PC-3 (cell line): ENCODE results near the gene FAM229A. TPM values are rescaled to one million over a fixed set of nuclear protein-coding genes. Genes with fewer than 3 reads are reported as not detected.

Source experiments
- ATAC-seq: fragments of 200-7000 bp; cut with Tn5 transposase; 2 replicates; pipeline ENCODE4 v1.9.1; 2020; ENCODE audit warnings: mild to moderate bottlenecking, moderate library complexity
- BruUV-seq: library from RNA; stranded (reverse); fragments of 400-500 nt; replicated peaks from 2 replicates; lab custom pipeline; 2021; lab: Mats Ljungman, UMichigan
- CTCF ChIA-PET: fragments of 300-600 bp; sonication (Branson Sonifier 250); formaldehyde crosslinking; loops from one replicate; lab custom pipeline; 2022; ENCODE audit warnings: antibody characterized with exemption; lab: Charles Lee
- POLR2A ChIA-PET: fragments of 300-600 bp; sonication (Branson Sonifier 250); formaldehyde crosslinking; loops from one replicate; lab custom pipeline; 2022; ENCODE audit warnings: antibody characterized with exemption; ENCODE audit not compliant: unreplicated experiment; lab: Charles Lee
- DNase-seq: peaks from one replicate; pipeline ENCODE4 v3.0.0-alpha.2; 2015
- H2AFZ ChIP-seq: fragments of 300-600 bp; sonication (generic); 2 replicates; pipeline ENCODE4 v1.6.0; 2016; ENCODE audit warnings: antibody characterized with exemption, low read length
- H3F3A ChIP-seq: fragments of 300-600 bp; sonication (generic); one replicate; pipeline ENCODE4 v1.6.0; 2017; ENCODE audit warnings: antibody characterized with exemption, low read length, control low read depth, mild to moderate bottlenecking; ENCODE audit not compliant: unreplicated experiment
- H3K27ac ChIP-seq: fragments of 300-600 bp; sonication (generic); 2 replicates; pipeline ENCODE4 v1.5.1; 2016; ENCODE audit warnings: mild to moderate bottlenecking, low read length
- H3K27me3 ChIP-seq: fragments of 300-600 bp; sonication (generic); 2 replicates; pipeline ENCODE4 v1.6.1; 2016; ENCODE audit warnings: low read length, mixed read lengths
- H3K36me3 ChIP-seq: fragments of 300-600 bp; sonication (generic); 2 replicates; pipeline ENCODE4 v1.6.1; 2016; ENCODE audit warnings: low read depth, mixed run types, low read length, mixed read lengths
- H3K4me1 ChIP-seq: fragments of 300-600 bp; sonication (generic); 2 replicates; pipeline ENCODE4 v1.5.1; 2016; ENCODE audit warnings: low read length; ENCODE audit not compliant: insufficient read depth
- H3K4me2 ChIP-seq: fragments of 300-600 bp; sonication (generic); 2 replicates; pipeline ENCODE4 v1.6.0; 2016; ENCODE audit warnings: low read length
- H3K4me3 ChIP-seq: fragments of 300-600 bp; sonication (generic); 2 replicates; pipeline ENCODE4 v1.5.1; 2016; ENCODE audit warnings: mild to moderate bottlenecking, low read length, mixed read lengths
- H3K79me2 ChIP-seq: fragments of 300-600 bp; sonication (generic); 2 replicates; pipeline ENCODE4 v1.6.1; 2017; ENCODE audit warnings: low read length, mixed read lengths
- H3K9ac ChIP-seq: fragments of 300-600 bp; sonication (generic); 2 replicates; pipeline ENCODE4 v1.6.0; 2016; ENCODE audit warnings: mild to moderate bottlenecking, low read length
- H3K9me2 ChIP-seq: fragments of 300-600 bp; sonication (generic); replicated peaks from 2 replicates; pipeline ENCODE4 v1.6.1; 2016; ENCODE audit warnings: mixed run types, low read length, mixed read lengths
- H3K9me3 ChIP-seq: fragments of 300-600 bp; sonication (generic); 2 replicates; pipeline ENCODE4 v1.6.1; 2016; ENCODE audit warnings: low read length, mixed read lengths
- H4K20me1 ChIP-seq: fragments of 300-600 bp; sonication (generic); 2 replicates; pipeline ENCODE4 v1.6.1; 2016; ENCODE audit warnings: low read length, mixed read lengths
- EZH2 ChIP-seq: fragments of 300-600 bp; sonication (generic); IDR thresholded peaks from one replicate; pipeline ENCODE4 v1.6.1; 2017; ENCODE audit warnings: antibody characterized with exemption, mild to moderate bottlenecking, low read length; ENCODE audit not compliant: unreplicated experiment
- EZH2phosphoT487 ChIP-seq: fragments of 300-600 bp; sonication (generic); IDR thresholded peaks from 2 replicates; pipeline ENCODE4 v1.6.1; 2018; ENCODE audit warnings: mild to moderate bottlenecking, antibody characterized with exemption, low read length, borderline replicate concordance
- intact Hi-C: fragments of 100-400 bp; cut with micrococcal nuclease; formaldehyde crosslinking; loops from 2 replicates; pipeline ENCODE4 v1.9.0; 2023
- total RNA-seq: library from RNA; depleted of rRNA; stranded (reverse); fragments of >200 nt; gene quantifications from 2 replicates; pipeline ENCODE4 v1.2.3, GENCODE V29; 2014
- TF ChIP-seq, protein P1 (sequence below): fragments of 300-600 bp; sonication (generic); conservative IDR thresholded peaks from 2 replicates; pipeline ENCODE4 v1.5.1; 2017; ENCODE audit warnings: antibody characterized with exemption, low read depth, mild to moderate bottlenecking, low read length

FAM229A gene
- total RNA-seq, 1 experiment from 2014 or later, result 3.0 TPM

- DNase-seq (peak; percentile 63), ATAC-seq (peak; percentile 55)
- TF ChIP-seq, protein P1, sequence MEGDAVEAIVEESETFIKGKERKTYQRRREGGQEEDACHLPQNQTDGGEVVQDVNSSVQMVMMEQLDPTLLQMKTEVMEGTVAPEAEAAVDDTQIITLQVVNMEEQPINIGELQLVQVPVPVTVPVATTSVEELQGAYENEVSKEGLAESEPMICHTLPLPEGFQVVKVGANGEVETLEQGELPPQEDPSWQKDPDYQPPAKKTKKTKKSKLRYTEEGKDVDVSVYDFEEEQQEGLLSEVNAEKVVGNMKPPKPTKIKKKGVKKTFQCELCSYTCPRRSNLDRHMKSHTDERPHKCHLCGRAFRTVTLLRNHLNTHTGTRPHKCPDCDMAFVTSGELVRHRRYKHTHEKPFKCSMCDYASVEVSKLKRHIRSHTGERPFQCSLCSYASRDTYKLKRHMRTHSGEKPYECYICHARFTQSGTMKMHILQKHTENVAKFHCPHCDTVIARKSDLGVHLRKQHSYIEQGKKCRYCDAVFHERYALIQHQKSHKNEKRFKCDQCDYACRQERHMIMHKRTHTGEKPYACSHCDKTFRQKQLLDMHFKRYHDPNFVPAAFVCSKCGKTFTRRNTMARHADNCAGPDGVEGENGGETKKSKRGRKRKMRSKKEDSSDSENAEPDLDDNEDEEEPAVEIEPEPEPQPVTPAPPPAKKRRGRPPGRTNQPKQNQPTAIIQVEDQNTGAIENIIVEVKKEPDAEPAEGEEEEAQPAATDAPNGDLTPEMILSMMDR, result no peak
- TF ChIP-seq EZH2phosphoT487 (no peak), EZH2 (no peak)
- intact Hi-C loops, result no loop called here
- Histone ChIP-seq H2AFZ (no peak overlapping the region), H3K27ac (no peak overlapping the region), H3K4me2 (no peak overlapping the region), H3K9me2 (no peaks in the 10 kb centered on the region), H3K27me3 (no peaks in the 10 kb centered on the region), H3K9me3 (no peaks in the 10 kb centered on the region), H3F3A (no peaks in the 10 kb centered on the region), H4K20me1 (no peaks in the 10 kb centered on the region), H3K79me2 (no peaks in the 10 kb centered on the region), H3K9ac (no peak overlapping the region), H3K4me1 (no peaks in the 10 kb centered on the region; the same call in 1 of the 2 replicates), H3K36me3 (no peaks in the 10 kb centered on the region), H3K4me3 (no peak overlapping the region)
- BruUV-seq, result no TSS peak
- ChIA-PET CTCF (no interaction called here), POLR2A (no interaction called here)
Observed at GRCh38 chr1:32406629-32407111, 44.4 kb upstream of the FAM229A start.

- Histone ChIP-seq H3K79me2 (no peaks in the 10 kb centered on the region), H3K4me2 (no peak overlapping the region), H3K27me3 (no peaks in the 10 kb centered on the region), H4K20me1 (no peaks in the 10 kb centered on the region), H3K27ac (no peak overlapping the region), H3F3A (no peaks in the 10 kb centered on the region), H3K36me3 (no peaks in the 10 kb centered on the region), H3K9ac (no peak overlapping the region), H3K9me2 (no peaks in the 10 kb centered on the region), H3K4me3 (no peak overlapping the region), H3K4me1 (peaks cover 4% of the 10 kb centered on the region; the same call in 1 of the 2 replicates), H2AFZ (no peak overlapping the region), H3K9me3 (no peaks in the 10 kb centered on the region)
- ATAC-seq (no peak), DNase-seq (peak; percentile 30)
- TF ChIP-seq EZH2 (no peak), EZH2phosphoT487 (no peak)
- TF ChIP-seq, protein P1, result no peak
- POLR2A ChIA-PET, result no interaction called here
- CTCF ChIA-PET, result no interaction called here
- BruUV-seq, result no TSS peak
- intact Hi-C loops, result no loop called here
Observed at GRCh38 chr1:32405672-32406467, 43.6 kb upstream of the FAM229A start.

- TF ChIP-seq EZH2phosphoT487, result no peak
- TF ChIP-seq, protein P1, result no peak
- TF ChIP-seq EZH2, result no peak
- no peaks in the 10 kb centered on the region for H3K27me3 ChIP-seq
- no peak overlapping the region for H3K4me3 ChIP-seq
- no peaks in the 10 kb centered on the region for H3K79me2 ChIP-seq
- ATAC-seq, result no peak
- no peak overlapping the region for H3K4me2 ChIP-seq
- no peak overlapping the region for H3K9ac ChIP-seq
- H3K9me3 ChIP-seq, result no peaks in the 10 kb centered on the region
- H3F3A ChIP-seq, result no peaks in the 10 kb centered on the region
- no peaks in the 10 kb centered on the region for H3K9me2 ChIP-seq
- BruUV-seq, result no TSS peak
- no peaks in the 10 kb centered on the region for H3K36me3 ChIP-seq
- peaks cover 4% of the 10 kb centered on the region; the same call in 1 of the 2 replicates for H3K4me1 ChIP-seq
- POLR2A ChIA-PET, result no interaction called here
- CTCF ChIA-PET, result no interaction called here
- H2AFZ ChIP-seq, result no peak overlapping the region
- no peak overlapping the region for H3K27ac ChIP-seq
- no peak for DNase-seq
- intact Hi-C loops, result no loop called here
- no peaks in the 10 kb centered on the region for H4K20me1 ChIP-seq
Observed at GRCh38 chr1:32404946-32405345, 42.7 kb upstream of the FAM229A start.
